Hepatocyte (in vitro differentiated cells): ENCODE results near the gene FAM240A. TPM values are rescaled to one million over a fixed set of nuclear protein-coding genes. Genes with fewer than 3 reads are reported as not detected.

ENCODE experiments used
- DNase-seq: peaks from one replicate; pipeline ENCODE4 v3.0.0-alpha.2; 2016; ENCODE audit warnings: low spot score
- H2AFZ ChIP-seq: fragments of 200-600 bp; sonication (generic); 2 replicates; pipeline ENCODE4 v1.6.0; 2016; ENCODE audit warnings: antibody characterized with exemption, mild to moderate bottlenecking
- H3K27ac ChIP-seq: fragments of 200-600 bp; sonication (generic); 2 replicates; pipeline ENCODE4 v1.5.1; 2016; ENCODE audit warnings: mild to moderate bottlenecking
- H3K27me3 ChIP-seq: fragments of 200-600 bp; sonication (generic); 2 replicates; pipeline ENCODE4 v1.6.1; 2016
- H3K36me3 ChIP-seq: fragments of 200-600 bp; sonication (generic); replicated peaks from 2 replicates; pipeline ENCODE4 v1.5.1; 2016; ENCODE audit warnings: low read depth; ENCODE audit not compliant: insufficient read depth
- H3K4me1 ChIP-seq: fragments of 200-600 bp; sonication (generic); 2 replicates; pipeline ENCODE4 v1.5.1; 2016; ENCODE audit warnings: mild to moderate bottlenecking, moderate library complexity; ENCODE audit not compliant: insufficient read depth
- H3K4me2 ChIP-seq: fragments of 200-600 bp; sonication (generic); 2 replicates; pipeline ENCODE4 v1.6.0; 2016
- H3K4me3 ChIP-seq: fragments of 200-600 bp; sonication (generic); 2 replicates; pipeline ENCODE4 v1.5.1; 2016; ENCODE audit warnings: mild to moderate bottlenecking
- H3K79me2 ChIP-seq: fragments of 200-600 bp; sonication (generic); 2 replicates; pipeline ENCODE4 v1.6.0; 2017; ENCODE audit warnings: mild to moderate bottlenecking
- H3K9me2 ChIP-seq: fragments of 200-600 bp; sonication (generic); replicated peaks from 2 replicates; pipeline ENCODE4 v1.6.0; 2017; ENCODE audit warnings: mild to moderate bottlenecking; ENCODE audit not compliant: insufficient read depth
- H3K9me3 ChIP-seq: fragments of 200-600 bp; sonication (generic); 2 replicates; pipeline ENCODE4 v1.5.1; 2016; ENCODE audit warnings: low read depth, mild to moderate bottlenecking
- H4K20me1 ChIP-seq: fragments of 200-600 bp; sonication (generic); 2 replicates; pipeline ENCODE4 v1.6.0; 2016; ENCODE audit warnings: mild to moderate bottlenecking; ENCODE audit not compliant: insufficient read depth, poor library complexity, severe bottlenecking
- EZH2 ChIP-seq: fragments of 200-600 bp; sonication (generic); IDR thresholded peaks from 2 replicates; pipeline ENCODE4 v1.6.1; 2016; ENCODE audit warnings: antibody characterized with exemption, mild to moderate bottlenecking, borderline replicate concordance
- EZH2phosphoT487 ChIP-seq: fragments of 200-600 bp; sonication (generic); IDR thresholded peaks from one replicate; pipeline ENCODE4 v1.6.1; 2018; ENCODE audit warnings: antibody characterized with exemption, mild to moderate bottlenecking, low read depth, moderate library complexity; ENCODE audit not compliant: unreplicated experiment, severe bottlenecking
- WGBS: methylation state at CpG from one replicate; pipeline ENCODE4 v1.1.6; 2016; ENCODE audit warnings: low lambda C conversion rate; ENCODE audit errors: missing lambda C conversion rate; 5-methylcytosine and 5-hydroxymethylcytosine counted together
- polyA plus RNA-seq: library from polyadenylated mRNA; unstranded; fragments of >200 nt; fragmentation: Nextera tagmentation; extraction: Ambion mirVana; gene quantifications from 2 replicates; pipeline ENCODE4 v1.2.1, GENCODE V29; 2016
- total RNA-seq: library from RNA; depleted of rRNA; stranded (reverse); fragments of >200 nt; gene quantifications from 2 replicates; pipeline ENCODE4 v1.2.3, GENCODE V29; 2014
- TF ChIP-seq, protein P1 (sequence below): fragments of 200-600 bp; sonication (generic); IDR thresholded peaks from 2 replicates; pipeline ENCODE4 v1.5.1; 2016; ENCODE audit warnings: antibody characterized with exemption, mild to moderate bottlenecking; ENCODE audit not compliant: poor library complexity

Gene FAM240A
- total and polyA plus RNA-seq, 2 experiments from 2014 or later, result not detected

DNA sequence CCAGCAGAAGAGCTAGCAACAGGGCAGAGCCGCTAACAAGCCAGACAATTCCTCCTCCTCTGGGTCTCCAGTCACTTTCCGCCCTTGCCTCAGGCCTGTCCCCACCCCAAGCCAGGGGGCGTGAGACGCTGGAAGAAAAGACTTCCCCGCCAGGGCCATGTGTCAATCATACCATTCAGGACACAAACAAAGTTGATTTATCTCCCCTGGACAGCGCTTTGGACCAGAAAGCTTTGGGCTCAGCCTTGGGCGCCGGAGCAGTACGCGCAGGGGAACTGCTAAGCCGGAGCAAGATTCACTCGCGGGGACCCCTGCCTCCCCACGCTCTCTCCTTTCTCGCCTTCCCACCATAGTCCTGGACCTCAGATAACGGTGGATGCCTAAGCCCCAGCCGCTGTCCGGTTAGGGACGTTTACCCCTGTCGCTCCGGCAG is 46.7 kb upstream of the FAM240A start:
- Histone ChIP-seq H2AFZ (peak overlapping the region; percentile 84), H3K4me2 (peak overlapping the region; percentile 100), H3K4me3 (peak overlapping the region; percentile 91), H3K36me3 (no peaks in the 10 kb centered on the region), H3K4me1 (peaks cover 6% of the 10 kb centered on the region), H3K79me2 (no peaks in the 10 kb centered on the region), H3K9me3 (peaks cover 3% of the 10 kb centered on the region), H3K9me2 (no peaks in the 10 kb centered on the region), H3K27ac (no peak overlapping the region), H3K27me3 (peaks cover 4% of the 10 kb centered on the region), H4K20me1 (no peaks in the 10 kb centered on the region)
- TF ChIP-seq EZH2 (no peak), EZH2phosphoT487 (no peak)
- TF ChIP-seq, protein P1, sequence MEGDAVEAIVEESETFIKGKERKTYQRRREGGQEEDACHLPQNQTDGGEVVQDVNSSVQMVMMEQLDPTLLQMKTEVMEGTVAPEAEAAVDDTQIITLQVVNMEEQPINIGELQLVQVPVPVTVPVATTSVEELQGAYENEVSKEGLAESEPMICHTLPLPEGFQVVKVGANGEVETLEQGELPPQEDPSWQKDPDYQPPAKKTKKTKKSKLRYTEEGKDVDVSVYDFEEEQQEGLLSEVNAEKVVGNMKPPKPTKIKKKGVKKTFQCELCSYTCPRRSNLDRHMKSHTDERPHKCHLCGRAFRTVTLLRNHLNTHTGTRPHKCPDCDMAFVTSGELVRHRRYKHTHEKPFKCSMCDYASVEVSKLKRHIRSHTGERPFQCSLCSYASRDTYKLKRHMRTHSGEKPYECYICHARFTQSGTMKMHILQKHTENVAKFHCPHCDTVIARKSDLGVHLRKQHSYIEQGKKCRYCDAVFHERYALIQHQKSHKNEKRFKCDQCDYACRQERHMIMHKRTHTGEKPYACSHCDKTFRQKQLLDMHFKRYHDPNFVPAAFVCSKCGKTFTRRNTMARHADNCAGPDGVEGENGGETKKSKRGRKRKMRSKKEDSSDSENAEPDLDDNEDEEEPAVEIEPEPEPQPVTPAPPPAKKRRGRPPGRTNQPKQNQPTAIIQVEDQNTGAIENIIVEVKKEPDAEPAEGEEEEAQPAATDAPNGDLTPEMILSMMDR, result peak; percentile 7
- DNase-seq, result peak; percentile 31
- WGBS, result 6% methylated on average over 21 of the region's 21 CpGs

DNA sequence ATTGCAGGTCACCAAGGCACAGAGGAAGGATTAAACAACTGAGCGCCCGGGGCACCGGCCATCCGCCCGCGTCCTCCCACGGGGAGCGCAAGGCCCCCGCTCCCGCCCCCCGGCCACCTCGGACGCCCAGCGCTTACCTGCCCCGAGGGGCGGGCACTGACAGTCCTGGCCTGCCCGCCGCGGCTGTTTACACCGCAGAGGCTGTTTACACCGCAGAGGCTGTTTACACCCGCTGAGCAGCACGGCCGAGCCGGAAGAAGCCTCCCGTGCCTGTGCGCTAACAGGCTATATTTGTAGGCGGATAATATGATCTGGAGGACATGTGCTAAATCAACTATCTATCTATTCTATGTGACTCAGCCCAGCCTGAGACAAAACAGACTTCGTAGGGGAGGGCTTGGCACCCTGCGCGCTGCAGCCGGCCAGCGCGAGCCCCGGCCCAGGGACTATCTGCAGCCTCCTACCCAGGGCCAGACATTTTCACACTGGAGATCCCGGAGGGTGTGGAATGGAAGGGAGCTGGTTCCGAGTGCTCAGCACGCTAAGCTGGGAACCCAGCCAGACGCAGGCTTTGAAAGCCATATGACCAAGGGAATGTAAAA is 46.2 kb upstream of the FAM240A start, which contains the start of gene LRRC2:
Gene LRRC2, minus strand, starts transcription at position 263 of the 602 bp plus-strand sequence. CDS start 14,711 bp downstream, outside the sequence.
- peak; percentile 68 for DNase-seq
- 4% methylated on average over 38 of the region's 39 CpGs for WGBS

DNA sequence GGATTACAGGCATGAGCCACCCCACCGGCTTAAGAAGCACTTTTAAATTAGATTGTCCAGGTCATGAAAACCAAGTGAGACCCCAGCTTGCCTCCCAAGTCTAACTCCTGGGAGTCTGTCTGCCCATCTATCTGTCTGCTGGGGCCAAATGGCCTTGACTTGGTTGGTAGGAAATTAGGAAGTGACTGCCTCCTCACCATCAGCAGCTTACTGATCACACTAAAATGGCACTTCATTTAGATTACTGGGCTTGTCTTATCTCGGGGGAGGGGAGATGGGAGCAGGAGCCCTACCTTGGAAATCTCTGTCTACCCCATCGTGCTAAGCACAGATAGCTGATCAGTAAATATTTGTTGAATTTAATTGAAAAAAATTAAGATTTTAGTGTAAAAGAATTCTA is 40.6 kb upstream of the FAM240A start:
- TF ChIP-seq EZH2, result no peak
- TF ChIP-seq, protein P1, result no peak
- WGBS, result 44% methylated on average over 3 of the region's 3 CpGs

More for the DNA sequence above, 46.2 kb upstream of the FAM240A start, which contains the start of gene LRRC2:
- TF ChIP-seq EZH2phosphoT487 (no peak), EZH2 (no peak)
- TF ChIP-seq, protein P1, result no peak
- H3K4me3 ChIP-seq, result peak within 1 kb of the TSS; percentile 91
- H3K9me3 ChIP-seq, result peaks cover 3% of the 10 kb centered on the region
- H3K9me2 ChIP-seq, result no peaks in the 10 kb centered on the region
- no peaks in the 10 kb centered on the region for H4K20me1 ChIP-seq
- peaks cover 6% of the 10 kb centered on the region for H3K4me1 ChIP-seq
- H3K4me2 ChIP-seq, result peak within 1 kb of the TSS; percentile 100
- H3K27me3 ChIP-seq, result peaks cover 4% of the 10 kb centered on the region
- H3K79me2 ChIP-seq, result no peaks in the 10 kb centered on the region
- H2AFZ ChIP-seq, result peak within 1 kb of the TSS; percentile 84
- H3K36me3 ChIP-seq, result no peaks in the 10 kb centered on the region
- H3K27ac ChIP-seq, result no peak within 1 kb of the TSS

More for the DNA sequence above, 40.6 kb upstream of the FAM240A start:
- no peaks in the 10 kb centered on the region for H4K20me1 ChIP-seq
- H3K36me3 ChIP-seq, result no peaks in the 10 kb centered on the region
- H2AFZ ChIP-seq, result no peak overlapping the region
- H3K79me2 ChIP-seq, result no peaks in the 10 kb centered on the region
- H3K4me1 ChIP-seq, result peaks cover 15% of the 10 kb centered on the region
- H3K4me3 ChIP-seq, result no peak overlapping the region
- H3K27me3 ChIP-seq, result peaks cover 4% of the 10 kb centered on the region
- no peaks in the 10 kb centered on the region for H3K9me2 ChIP-seq
- no peak overlapping the region for H3K27ac ChIP-seq
- peaks cover 3% of the 10 kb centered on the region for H3K9me3 ChIP-seq
- H3K4me2 ChIP-seq, result no peak overlapping the region
- no peak for DNase-seq
